Measurements from ENCODE around the gene PTPN6.
"Not testable (repeated sequence)": the region's sequence is repeated elsewhere in the genome, so short reads cannot be mapped to it uniquely, and the experiment has no call there.

PTPN6 gene

DNA sequence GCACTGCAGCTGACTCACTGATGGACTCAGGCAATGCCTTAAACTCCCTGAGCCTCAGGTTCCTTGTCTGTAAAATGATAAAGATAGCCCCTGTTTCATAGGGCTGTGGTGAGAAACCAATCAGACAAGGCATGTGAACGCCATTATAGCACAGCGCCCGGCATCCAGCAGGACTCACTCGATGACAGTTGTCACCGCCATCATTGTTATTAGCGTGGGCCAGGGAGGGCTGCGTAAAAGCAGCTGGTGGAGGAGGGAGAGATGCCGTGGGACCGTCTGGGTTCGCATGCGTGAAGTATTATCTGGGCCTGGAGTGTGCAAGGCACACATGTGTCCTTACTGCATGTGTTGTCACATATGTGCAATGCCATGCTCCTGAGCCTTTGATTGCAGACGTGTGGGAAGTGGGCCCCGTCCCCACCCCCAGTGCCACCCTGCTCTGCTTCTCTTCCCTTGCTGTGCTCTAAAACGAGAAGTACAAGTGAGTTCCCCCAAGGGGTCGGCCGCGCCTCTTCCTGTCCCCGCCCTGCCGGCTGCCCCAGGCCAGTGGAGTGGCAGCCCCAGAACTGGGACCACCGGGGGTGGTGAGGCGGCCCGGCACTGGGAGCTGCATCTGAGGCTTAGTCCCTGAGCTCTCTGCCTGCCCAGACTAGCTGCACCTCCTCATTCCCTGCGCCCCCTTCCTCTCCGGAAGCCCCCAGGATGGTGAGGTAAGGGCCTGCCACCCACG is at the start of gene PTPN6:
Gene PTPN6, plus strand, starts transcription at position 546 of the 730 bp plus-strand sequence. Its CDS starts 157 bp downstream, at position 703.
- H3K4me3 ChIP-seq (ENCODE audit: low read depth, low read length), result no peak within 1 kb of the TSS

DNA sequence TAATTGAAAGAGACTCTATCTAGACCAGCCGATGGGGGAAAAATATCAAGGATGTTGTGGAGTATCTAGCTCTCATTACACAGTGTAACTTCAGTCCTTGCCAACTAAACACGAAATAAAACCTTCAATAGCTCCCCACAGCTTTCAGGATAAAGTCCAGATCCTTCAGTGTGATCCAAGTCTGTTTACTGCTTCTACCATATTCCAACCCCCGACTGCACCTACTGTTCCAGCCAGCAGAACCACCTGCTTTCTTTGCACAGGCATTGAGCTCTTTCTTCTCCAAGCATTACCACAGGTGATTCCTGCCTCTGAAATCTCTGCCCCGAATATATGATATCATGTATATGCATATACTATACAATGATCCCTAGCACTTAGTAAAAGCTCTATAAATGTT is 48.7 kb upstream of the PTPN6 start:
- no peak overlapping the region for H3K4me3 ChIP-seq (ENCODE audit: low read depth, low read length)

DNA sequence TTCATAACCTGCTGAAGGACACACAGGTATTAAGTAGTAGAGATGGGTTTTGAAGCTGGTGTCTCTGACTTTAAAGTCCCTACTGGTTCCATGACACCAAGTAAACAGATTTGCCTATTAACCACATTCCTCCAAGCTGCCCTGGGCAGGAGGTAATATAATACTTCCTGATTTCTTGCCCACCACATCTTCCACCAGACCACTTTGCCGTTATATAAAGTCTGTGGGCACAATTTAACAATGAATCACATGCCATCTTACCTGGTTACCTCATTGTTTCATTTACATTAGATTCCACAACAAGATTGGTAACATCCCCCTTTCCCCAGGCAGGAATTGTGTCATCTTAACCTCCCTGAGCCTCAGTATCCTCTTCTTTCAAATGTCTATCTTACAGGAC is 47.4 kb upstream of the PTPN6 start:
- no peak overlapping the region for H3K4me3 ChIP-seq (ENCODE audit: low read depth, low read length)

- peak within 1 kb of the TSS; percentile 58 for H3K4me3 ChIP-seq (ENCODE audit: low read depth, low read length)
These were observed 46.6 kb upstream of the PTPN6 start, which contains the start of gene LRRC23 for GRCh38 chr12:6904280-6905276. Gene LRRC23 (plus strand): TSS chr12:6904822. CDS start chr12:6905634, 812 bp downstream.

DNA sequence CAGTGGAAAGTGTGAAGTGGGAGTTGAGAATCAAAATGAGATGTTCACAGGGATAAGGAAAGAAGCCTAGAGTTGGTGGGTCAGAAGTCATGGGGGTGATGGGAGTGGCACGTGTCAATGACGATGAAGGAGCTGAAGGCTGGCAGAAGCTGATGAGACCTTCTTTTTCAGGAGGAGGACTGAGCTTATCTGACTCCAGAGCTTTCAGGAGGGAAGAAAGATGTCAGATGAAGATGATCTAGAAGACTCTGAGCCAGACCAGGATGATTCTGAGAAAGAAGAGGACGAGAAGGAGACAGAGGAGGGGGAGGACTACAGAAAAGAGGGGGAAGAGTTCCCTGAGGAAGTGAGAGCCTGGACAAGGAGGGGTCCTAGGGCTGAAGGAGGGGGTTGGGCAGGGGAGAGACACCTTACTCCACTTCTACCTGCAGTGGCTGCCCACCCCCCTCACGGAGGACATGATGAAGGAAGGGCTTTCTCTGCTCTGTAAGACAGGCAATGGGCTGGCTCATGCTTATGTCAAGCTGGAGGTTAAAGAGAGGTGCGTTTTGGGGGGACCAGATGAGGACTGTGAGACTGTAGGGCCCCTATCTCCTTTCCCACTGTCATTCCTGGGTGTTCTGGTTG is 45.6 kb upstream of the PTPN6 start:
- H3K4me3 ChIP-seq (ENCODE audit: low read depth, low read length), result peak overlapping the region; percentile 58

DNA sequence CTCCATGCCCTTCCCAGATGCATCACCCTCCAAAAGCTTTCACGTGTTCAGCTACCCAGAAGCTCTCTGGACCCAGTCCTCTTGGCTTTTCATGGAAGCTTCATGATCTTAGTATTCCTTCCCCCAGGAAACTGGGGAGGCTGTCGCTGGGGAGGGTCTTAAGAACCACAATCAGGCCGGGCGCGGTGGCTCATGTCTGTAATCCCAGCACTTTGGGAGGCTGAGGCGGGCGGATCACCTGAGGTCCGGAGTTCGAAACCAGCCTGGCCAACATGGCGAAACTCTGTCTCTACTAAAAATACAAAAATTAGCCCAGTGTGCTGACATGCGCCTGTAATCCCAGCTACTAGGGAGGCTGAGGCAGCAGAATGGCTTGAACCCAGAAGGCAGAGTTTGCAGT is 43.0 kb upstream of the PTPN6 start:
- H3K4me3 ChIP-seq (ENCODE audit: low read depth, low read length), result not testable (repeated sequence)

GRCh38 chr12:6909421-6910145 is 41.6 kb upstream of the PTPN6 start:
- no peak overlapping the region for H3K4me3 ChIP-seq (ENCODE audit: low read depth, low read length)

GRCh38 chr12:6912164-6912935 is 38.8 kb upstream of the PTPN6 start:
- no peak overlapping the region for H3K4me3 ChIP-seq (ENCODE audit: low read depth, low read length)

GRCh38 chr12:6914246-6914946 is 36.8 kb upstream of the PTPN6 start, which contains the start of gene ENO2:
Gene ENO2 (plus strand): TSS chr12:6914580. CDS start chr12:6915833, 1,253 bp downstream.
- peak within 1 kb of the TSS; percentile 67 for H3K4me3 ChIP-seq (ENCODE audit: low read depth, low read length)

- peak overlapping the region; percentile 67 for H3K4me3 ChIP-seq (ENCODE audit: low read depth, low read length)
These were observed 36.0 kb upstream of the PTPN6 start for GRCh38 chr12:6914947-6915788.

- H3K4me3 ChIP-seq (ENCODE audit: low read depth, low read length), result no peak overlapping the region
These were observed 35.3 kb upstream of the PTPN6 start for GRCh38 chr12:6915789-6916285.

DNA sequence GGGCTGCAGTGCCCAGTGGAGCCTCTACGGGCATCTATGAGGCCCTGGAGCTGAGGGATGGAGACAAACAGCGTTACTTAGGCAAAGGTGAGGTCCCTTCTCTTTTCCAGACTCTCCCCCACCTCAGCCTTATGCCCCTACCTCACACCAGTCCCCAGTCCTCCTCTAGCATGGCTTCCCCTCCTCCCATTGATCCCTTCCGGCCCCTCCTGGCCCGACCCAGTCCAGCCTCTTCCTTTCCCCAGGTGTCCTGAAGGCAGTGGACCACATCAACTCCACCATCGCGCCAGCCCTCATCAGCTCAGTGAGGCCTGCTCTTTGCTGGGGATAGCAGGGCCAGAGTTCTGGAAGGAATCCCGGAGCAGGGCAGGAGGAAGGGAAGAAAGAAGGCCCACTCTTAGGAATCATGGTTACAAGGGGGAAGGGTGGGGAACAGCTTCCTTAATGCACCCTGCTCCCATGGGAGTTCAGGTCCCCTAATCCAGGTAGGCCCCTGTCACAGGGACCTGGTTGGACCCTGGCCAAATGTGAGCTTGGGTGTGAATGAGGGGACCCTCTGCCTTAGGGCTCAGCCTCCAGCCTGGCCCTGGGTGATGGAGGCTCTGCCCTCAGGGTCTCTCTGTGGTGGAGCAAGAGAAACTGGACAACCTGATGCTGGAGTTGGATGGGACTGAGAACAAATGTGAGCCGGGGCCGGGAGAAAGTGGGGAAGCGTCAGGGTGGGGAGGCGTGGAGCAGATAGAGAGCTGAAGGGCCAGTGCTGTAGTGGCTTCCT is 34.5 kb upstream of the PTPN6 start:
- H3K4me3 ChIP-seq (ENCODE audit: low read depth, low read length), result no peak overlapping the region

DNA sequence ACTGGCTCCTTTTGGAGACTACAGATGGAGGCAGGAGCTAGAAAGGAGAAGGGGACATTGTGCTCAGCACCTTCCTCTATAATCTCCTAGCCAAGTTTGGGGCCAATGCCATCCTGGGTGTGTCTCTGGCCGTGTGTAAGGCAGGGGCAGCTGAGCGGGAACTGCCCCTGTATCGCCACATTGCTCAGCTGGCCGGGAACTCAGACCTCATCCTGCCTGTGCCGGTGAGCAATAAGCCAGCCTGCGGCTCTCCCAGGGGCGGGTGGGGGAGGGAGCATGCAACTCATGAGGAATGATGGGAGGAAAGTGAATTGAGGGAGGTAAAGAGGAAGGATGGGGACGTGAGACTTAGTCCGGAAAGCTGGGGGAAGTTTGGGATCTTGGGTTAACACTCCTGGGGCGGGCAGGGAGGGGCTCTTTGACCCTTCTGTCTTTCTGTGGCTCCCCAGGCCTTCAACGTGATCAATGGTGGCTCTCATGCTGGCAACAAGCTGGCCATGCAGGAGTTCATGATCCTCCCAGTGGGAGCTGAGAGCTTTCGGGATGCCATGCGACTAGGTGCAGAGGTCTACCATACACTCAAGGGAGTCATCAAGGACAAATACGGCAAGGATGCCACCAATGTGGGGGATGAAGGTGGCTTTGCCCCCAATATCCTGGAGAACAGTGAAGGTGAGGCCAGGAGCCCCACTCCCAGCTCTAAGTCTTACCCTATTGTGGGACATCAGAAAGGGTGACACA is 33.5 kb upstream of the PTPN6 start:
- H3K4me3 ChIP-seq (ENCODE audit: low read depth, low read length), result no peak overlapping the region

GRCh38 chr12:6919588-6919987 is 31.6 kb upstream of the PTPN6 start:
- no peak overlapping the region for H3K4me3 ChIP-seq (ENCODE audit: low read depth, low read length)

DNA sequence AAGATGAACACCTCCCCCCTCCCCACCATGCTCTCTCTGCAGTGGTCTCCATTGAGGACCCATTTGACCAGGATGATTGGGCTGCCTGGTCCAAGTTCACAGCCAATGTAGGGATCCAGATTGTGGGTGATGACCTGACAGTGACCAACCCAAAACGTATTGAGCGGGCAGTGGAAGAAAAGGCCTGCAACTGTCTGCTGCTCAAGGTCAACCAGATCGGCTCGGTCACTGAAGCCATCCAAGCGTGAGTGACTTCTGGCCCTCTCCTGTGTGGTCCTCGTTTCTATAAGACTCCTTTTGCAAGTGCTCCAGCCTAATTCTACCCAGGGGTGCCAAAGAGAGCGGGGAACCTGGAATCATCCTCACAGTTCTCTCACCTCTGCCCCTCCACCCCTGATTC is 29.6 kb upstream of the PTPN6 start:
- no peak overlapping the region for H3K4me3 ChIP-seq (ENCODE audit: low read depth, low read length)

Data from iPS-11a (cell line).